Stimulated activated CD8-positive, alpha-beta memory T cell treated with anti-CD3 and anti-CD28 coated beads, Interleukin-15, amount 100 ng/mL, for 1 hour (primary cell): ENCODE measurements around the gene KCTD21.
"Not testable (repeated sequence)": the region's sequence is repeated elsewhere in the genome, so short reads cannot be mapped to it uniquely, and the experiment has no call there.

Experiments
- DNase-seq: peaks from one replicate; pipeline ENCODE4 v3.0.0-alpha.2; 2020; ENCODE audit warnings: low read depth

KCTD21 gene

GRCh38 chr11:78175862-78176261, 12.6 kb downstream of the KCTD21 start:
- DNase-seq = not testable (repeated sequence)

- no peak for DNase-seq
These were observed 16.5 kb downstream of the KCTD21 start for GRCh38 chr11:78171951-78172350.

- no peak for DNase-seq
These were observed 17.4 kb downstream of the KCTD21 start for GRCh38 chr11:78170874-78171549.

- no peak for DNase-seq
These were observed 18.0 kb downstream of the KCTD21 start for GRCh38 chr11:78170413-78170812.

- no peak for DNase-seq
These were observed 19.6 kb downstream of the KCTD21 start for GRCh38 chr11:78168539-78169477.

GRCh38 chr11:78166855-78167469, 21.5 kb downstream of the KCTD21 start:
- DNase-seq = no peak

- no peak for DNase-seq
These were observed 24.0 kb downstream of the KCTD21 start for GRCh38 chr11:78164471-78164870.

GRCh38 chr11:78163828-78164227, 24.6 kb downstream of the KCTD21 start:
- DNase-seq = no peak

- DNase-seq = no peak
These were observed 26.5 kb downstream of the KCTD21 start for GRCh38 chr11:78161962-78162371.

GRCh38 chr11:78161346-78161745, 27.1 kb downstream of the KCTD21 start:
- DNase-seq = no peak

- no peak for DNase-seq
These were observed 27.9 kb downstream of the KCTD21 start for GRCh38 chr11:78160557-78160956.

GRCh38 chr11:78158987-78159652, 29.3 kb downstream of the KCTD21 start:
- DNase-seq = no peak

GRCh38 chr11:78156127-78156844, 32.1 kb downstream of the KCTD21 start:
- DNase-seq = no peak

GRCh38 chr11:78151804-78152203, 36.6 kb downstream of the KCTD21 start:
- DNase-seq = no peak

GRCh38 chr11:78150754-78151153, 37.7 kb downstream of the KCTD21 start:
- DNase-seq = no peak

- DNase-seq = no peak
These were observed 38.1 kb downstream of the KCTD21 start for GRCh38 chr11:78150346-78150745.

- no peak for DNase-seq
These were observed 38.8 kb downstream of the KCTD21 start for GRCh38 chr11:78149646-78150045.

GRCh38 chr11:78147807-78148206, 40.6 kb downstream of the KCTD21 start:
- DNase-seq = no peak

- no peak for DNase-seq
These were observed 42.9 kb downstream of the KCTD21 start for GRCh38 chr11:78145511-78146025.

GRCh38 chr11:78140392-78141077, 47.9 kb downstream of the KCTD21 start:
- no peak for DNase-seq
